Ectodermal cell (in vitro differentiated cells): Measurements from ENCODE around the gene OR9G4. TPM values are rescaled to one million over a fixed set of nuclear protein-coding genes. Genes with fewer than 3 reads are reported as not detected.

Source experiments
- H3K27ac ChIP-seq: 2 replicates; pipeline ENCODE4 v1.7.0; 2013; ENCODE audit warnings: mild to moderate bottlenecking, low read depth, low read length; ENCODE audit not compliant: insufficient read depth, poor library complexity, severe bottlenecking
- H3K27me3 ChIP-seq: 2 replicates; pipeline ENCODE4 v1.7.0; 2013; ENCODE audit warnings: mild to moderate bottlenecking, low read length; ENCODE audit not compliant: insufficient read depth, control insufficient read depth, poor library complexity, severe bottlenecking
- H3K36me3 ChIP-seq: one replicate; pipeline ENCODE4 v1.7.0; 2013; ENCODE audit warnings: low read length; ENCODE audit not compliant: control insufficient read depth, insufficient read depth
- H3K4me1 ChIP-seq: one replicate; pipeline ENCODE4 v1.7.0; 2013; ENCODE audit warnings: low read length; ENCODE audit not compliant: control insufficient read depth, insufficient read depth
- H3K4me3 ChIP-seq: 2 replicates; pipeline ENCODE4 v1.7.0; 2013; ENCODE audit warnings: low read depth, low read length, control low read depth; ENCODE audit not compliant: insufficient read depth
- H3K9me3 ChIP-seq: 2 replicates; pipeline ENCODE4 v1.7.0; 2013; ENCODE audit warnings: mild to moderate bottlenecking, low read length, moderate library complexity; ENCODE audit not compliant: control insufficient read depth
- WGBS, 2 experiments: methylation state at CpG; one replicate each; pipeline ENCODE4 v1.1.7; 2013; ENCODE audit warnings: missing lambda C conversion rate in 2 of 2; 5-methylcytosine and 5-hydroxymethylcytosine counted together
- polyA plus RNA-seq, 4 experiments: library from polyadenylated mRNA; stranded (reverse); fragments of 50-300 nt; gene quantifications; one replicate each; pipeline ENCODE4 v1.2.3, GENCODE V29; 2013

Gene OR9G4
- polyA plus RNA-seq (2013, experiment 1 of 4), result not detected
- polyA plus RNA-seq (2013, experiment 2 of 4), result not detected
- not detected for polyA plus RNA-seq (2013, experiment 3 of 4)
- polyA plus RNA-seq (2013, experiment 4 of 4), result not detected

- no peaks in the 10 kb centered on the region for H3K27me3 ChIP-seq
- no peaks in the 10 kb centered on the region for H3K9me3 ChIP-seq
- no peak within 1 kb of the TSS for H3K4me3 ChIP-seq
- no CpG with 5 or more reads among the region's 1 CpG for WGBS, 2 experiments
- no peaks in the 10 kb centered on the region for H3K4me1 ChIP-seq
- H3K36me3 ChIP-seq, result no peaks in the 10 kb centered on the region
- no peak within 1 kb of the TSS for H3K27ac ChIP-seq
These were observed at the start of gene OR9G4 for GRCh38 chr11:56748597-56748996. Gene OR9G4 (minus strand): TSS chr11:56748697. CDS start chr11:56743766, 4,931 bp downstream.

DNA sequence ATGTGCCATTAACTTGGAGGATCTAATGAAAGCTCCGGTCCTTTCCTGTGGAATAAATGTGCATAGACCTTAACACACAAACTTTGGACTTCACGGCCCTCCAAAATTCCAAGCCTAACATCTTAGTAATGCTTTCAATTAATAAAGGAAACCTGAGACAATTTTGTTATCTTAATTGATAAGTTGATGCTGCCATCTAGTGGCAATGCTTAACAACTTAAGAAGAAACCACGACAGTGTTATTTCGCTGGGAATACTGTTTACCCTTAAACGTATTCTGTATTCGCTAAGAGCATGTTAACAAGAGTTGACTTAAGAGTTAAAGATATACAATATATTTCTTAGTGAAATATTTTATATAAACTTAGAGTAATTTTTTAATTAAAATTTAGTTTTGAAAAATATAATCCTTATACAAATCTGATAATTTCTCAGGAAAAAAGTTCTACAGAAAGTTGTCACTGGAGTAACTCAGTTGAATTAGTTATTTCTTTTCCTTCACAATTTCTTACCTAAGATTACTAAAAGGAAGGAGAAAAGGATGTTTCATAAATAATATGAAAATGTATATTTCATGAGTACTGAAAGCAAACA is 35.0 kb upstream of the OR9G4 start:
- no peaks in the 10 kb centered on the region for H3K4me1 ChIP-seq
- WGBS, 2 experiments, result 13 to 30% methylated on average over 2 to 4 of the region's 6 CpGs
- no peaks in the 10 kb centered on the region for H3K36me3 ChIP-seq
- no peak overlapping the region for H3K27ac ChIP-seq
- H3K4me3 ChIP-seq, result no peak overlapping the region
- H3K9me3 ChIP-seq, result no peaks in the 10 kb centered on the region
- no peaks in the 10 kb centered on the region for H3K27me3 ChIP-seq

DNA sequence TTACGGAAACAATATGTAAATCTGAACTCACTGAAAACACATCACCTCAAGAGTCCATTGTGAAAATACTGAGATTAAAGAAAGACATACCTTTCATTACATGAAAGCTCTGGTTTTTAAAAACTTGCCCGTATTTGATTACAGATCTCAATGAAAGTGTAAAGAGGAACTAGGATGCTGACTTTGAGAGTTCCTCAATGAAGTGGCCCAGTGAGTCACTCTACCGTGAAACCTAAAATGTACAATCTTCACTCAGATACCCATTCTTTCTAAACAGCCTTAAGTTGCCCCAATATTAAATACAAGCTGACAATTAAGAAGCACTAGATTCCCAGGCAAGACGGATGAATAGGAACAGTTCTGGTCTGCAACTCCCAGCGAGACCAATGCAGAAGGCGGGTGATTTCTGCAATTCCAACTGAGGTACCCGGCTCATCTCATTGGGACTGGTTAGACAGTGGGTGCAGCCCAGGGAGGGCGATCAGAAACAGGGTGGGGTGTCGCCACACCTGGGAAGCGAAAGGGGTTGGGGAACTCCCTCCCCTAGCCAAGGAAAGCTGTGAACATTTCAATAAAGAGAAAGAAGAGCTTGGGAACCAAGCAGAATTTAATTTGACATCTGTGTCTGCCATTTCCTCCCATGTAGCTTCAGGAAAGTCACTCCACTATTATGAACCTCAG is 33.8 kb upstream of the OR9G4 start:
- 93 to 94% methylated on average over 9 to 10 of the region's 10 CpGs for WGBS, 2 experiments
- H3K27ac ChIP-seq, result no peak overlapping the region
- H3K4me3 ChIP-seq, result no peak overlapping the region
- H3K4me1 ChIP-seq, result no peaks in the 10 kb centered on the region
- no peaks in the 10 kb centered on the region for H3K36me3 ChIP-seq
- no peaks in the 10 kb centered on the region for H3K9me3 ChIP-seq
- no peaks in the 10 kb centered on the region for H3K27me3 ChIP-seq

- Histone ChIP-seq H3K27ac (no peak overlapping the region), H3K27me3 (no peaks in the 10 kb centered on the region), H3K4me3 (no peak overlapping the region), H3K4me1 (no peaks in the 10 kb centered on the region), H3K36me3 (no peaks in the 10 kb centered on the region), H3K9me3 (no peaks in the 10 kb centered on the region)
These were observed 28.3 kb upstream of the OR9G4 start for GRCh38 chr11:56776809-56777208.

GRCh38 chr11:56764976-56765375 is 16.5 kb upstream of the OR9G4 start:
- no peaks in the 10 kb centered on the region for H3K4me1 ChIP-seq
- H3K4me3 ChIP-seq, result no peak overlapping the region
- H3K9me3 ChIP-seq, result no peaks in the 10 kb centered on the region
- no peaks in the 10 kb centered on the region for H3K36me3 ChIP-seq
- H3K27ac ChIP-seq, result no peak overlapping the region
- WGBS, 2 experiments, result 90 to 92% methylated on average over 3 of the region's 4 CpGs
- no peaks in the 10 kb centered on the region for H3K27me3 ChIP-seq

GRCh38 chr11:56751480-56751879 is 3.0 kb upstream of the OR9G4 start:
- H3K27ac ChIP-seq, result no peak overlapping the region
- H3K4me3 ChIP-seq, result no peak overlapping the region
- no peaks in the 10 kb centered on the region for H3K36me3 ChIP-seq
- 84 to 85% methylated on average over 5 of the region's 5 CpGs for WGBS, 2 experiments
- H3K9me3 ChIP-seq, result no peaks in the 10 kb centered on the region
- no peaks in the 10 kb centered on the region for H3K27me3 ChIP-seq
- no peaks in the 10 kb centered on the region for H3K4me1 ChIP-seq

DNA sequence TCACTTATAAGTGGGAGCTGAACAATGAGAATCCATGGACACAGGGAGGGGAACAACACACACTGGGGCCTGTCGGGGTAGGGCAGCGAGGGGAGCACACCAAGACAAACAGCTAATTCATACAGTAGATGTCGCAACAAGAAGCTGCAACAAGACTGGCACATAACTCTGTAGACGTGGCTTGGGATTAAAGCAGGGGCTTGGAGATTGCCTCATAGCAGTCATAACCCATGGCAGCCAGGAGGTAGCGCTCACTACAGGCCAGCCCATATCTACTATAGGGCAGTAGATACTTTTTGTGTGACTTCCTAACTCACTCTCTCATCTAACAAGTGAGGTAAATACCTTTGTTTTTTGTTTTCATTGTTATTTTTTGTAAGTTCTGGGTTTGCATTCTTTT is 1.7 kb upstream of the OR9G4 start:
- Histone ChIP-seq H3K27me3 (no peaks in the 10 kb centered on the region), H3K9me3 (no peaks in the 10 kb centered on the region), H3K4me1 (no peaks in the 10 kb centered on the region), H3K27ac (no peak overlapping the region), H3K36me3 (no peaks in the 10 kb centered on the region), H3K4me3 (no peak overlapping the region)
- 96 to 98% methylated on average over 5 of the region's 5 CpGs for WGBS, 2 experiments

DNA sequence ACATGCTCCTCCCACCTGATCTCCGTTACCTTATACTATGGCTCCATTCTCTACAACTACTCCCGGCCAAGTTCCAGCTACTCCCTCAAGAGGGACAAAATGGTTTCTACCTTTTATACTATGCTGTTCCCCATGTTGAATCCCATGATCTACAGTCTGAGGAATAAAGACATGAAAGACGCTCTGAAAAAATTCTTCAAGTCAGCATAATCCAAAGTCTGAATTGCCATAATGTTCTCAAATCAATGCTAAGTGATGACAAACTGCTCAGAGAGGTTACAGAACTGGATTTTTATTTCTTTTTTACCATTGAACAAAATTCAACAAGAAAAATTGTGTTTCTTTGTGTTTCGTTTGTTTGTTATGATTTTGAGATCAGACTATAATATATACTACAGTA is 7.6 kb downstream of the OR9G4 start:
- no peaks in the 10 kb centered on the region for H3K4me1 ChIP-seq
- H3K9me3 ChIP-seq, result no peaks in the 10 kb centered on the region
- 91 to 94% methylated on average over 3 of the region's 4 CpGs for WGBS, 2 experiments
- no peaks in the 10 kb centered on the region for H3K27me3 ChIP-seq
- no peak overlapping the region for H3K27ac ChIP-seq
- no peaks in the 10 kb centered on the region for H3K36me3 ChIP-seq
- no peak overlapping the region for H3K4me3 ChIP-seq

DNA sequence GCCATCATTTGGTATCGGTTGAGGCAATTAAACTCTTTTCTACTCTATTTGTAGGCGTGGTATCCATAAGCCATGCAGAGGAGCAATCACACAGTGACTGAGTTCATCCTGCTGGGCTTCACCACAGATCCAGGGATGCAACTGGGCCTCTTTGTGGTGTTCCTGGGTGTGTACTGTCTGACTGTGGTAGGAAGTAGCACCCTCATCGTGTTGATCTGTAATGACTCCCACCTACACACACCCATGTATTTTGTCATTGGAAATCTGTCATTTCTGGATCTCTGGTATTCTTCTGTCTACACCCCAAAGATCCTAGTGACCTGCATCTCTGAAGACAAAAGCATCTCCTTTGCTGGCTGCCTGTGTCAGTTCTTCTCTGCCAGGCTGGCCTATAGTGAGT is 8.4 kb downstream of the OR9G4 start:
- Histone ChIP-seq H3K36me3 (no peaks in the 10 kb centered on the region), H3K4me1 (no peaks in the 10 kb centered on the region), H3K27me3 (no peaks in the 10 kb centered on the region), H3K9me3 (no peaks in the 10 kb centered on the region), H3K4me3 (no peak overlapping the region), H3K27ac (no peak overlapping the region)
- WGBS, 2 experiments, result 91% methylated on average over 3 of the region's 3 CpGs

GRCh38 chr11:56720513-56720912 is 28.0 kb downstream of the OR9G4 start:
- Histone ChIP-seq H3K36me3 (no peaks in the 10 kb centered on the region), H3K4me3 (no peak overlapping the region), H3K9me3 (no peaks in the 10 kb centered on the region), H3K27ac (no peak overlapping the region), H3K4me1 (no peaks in the 10 kb centered on the region), H3K27me3 (no peaks in the 10 kb centered on the region)
- 87 to 92% methylated on average over 4 of the region's 4 CpGs for WGBS, 2 experiments
